Retinal pigment epithelial cell (primary cell): Measurements from ENCODE around the gene SLC10A3.
"Not testable (repeated sequence)": the region's sequence is repeated elsewhere in the genome, so short reads cannot be mapped to it uniquely, and the experiment has no call there.

Source experiments
- DNase-seq: peaks from one replicate; pipeline ENCODE4 v3.0.0-alpha.2; 2010; ENCODE audit warnings: low read depth
- H3K4me3 ChIP-seq: 2 replicates; pipeline ENCODE4 v1.5.1; 2011; ENCODE audit warnings: mild to moderate bottlenecking, low read length, control low read depth, moderate library complexity
- CTCF ChIP-seq: conservative IDR thresholded peaks from 2 replicates; pipeline ENCODE4 v1.5.1; 2011; ENCODE audit warnings: low read depth, low read length, control low read depth, inconsistent platforms

The SLC10A3 gene

GRCh38 chrX:154509455-154509854 lies 19.0 kb upstream of the SLC10A3 start:
- no peak for TF ChIP-seq CTCF
- DNase-seq = no peak

GRCh38 chrX:154508384-154508745 lies 17.9 kb upstream of the SLC10A3 start:
- no peak overlapping the region for H3K4me3 ChIP-seq
- no peak for TF ChIP-seq CTCF
- no peak for DNase-seq

More at GRCh38 chrX:154509455-154509854, 19.0 kb upstream of the SLC10A3 start:
- H3K4me3 ChIP-seq = no peak overlapping the region

- no peak for DNase-seq
- no peak overlapping the region for H3K4me3 ChIP-seq
- no peak for TF ChIP-seq CTCF
Observed at GRCh38 chrX:154507673-154508383, 17.4 kb upstream of the SLC10A3 start.

- no peak for TF ChIP-seq CTCF
Observed at GRCh38 chrX:154506483-154507332, 16.3 kb upstream of the SLC10A3 start.

GRCh38 chrX:154505734-154506133 lies 15.3 kb upstream of the SLC10A3 start:
- no peak for TF ChIP-seq CTCF
- DNase-seq = peak; percentile 14
- no peak overlapping the region for H3K4me3 ChIP-seq

More at GRCh38 chrX:154506483-154507332, 16.3 kb upstream of the SLC10A3 start:
- no peak for DNase-seq
- no peak overlapping the region for H3K4me3 ChIP-seq

- no peak for DNase-seq
- H3K4me3 ChIP-seq = no peak overlapping the region
- no peak for TF ChIP-seq CTCF
Observed at GRCh38 chrX:154502989-154503388, 12.6 kb upstream of the SLC10A3 start.

GRCh38 chrX:154502098-154502497 lies 11.7 kb upstream of the SLC10A3 start:
- no peak for DNase-seq
- TF ChIP-seq CTCF = no peak
- H3K4me3 ChIP-seq = no peak overlapping the region

- not testable (repeated sequence) for H3K4me3 ChIP-seq, DNase-seq
Observed at GRCh38 chrX:154501423-154501822, 11.0 kb upstream of the SLC10A3 start.

- not testable (repeated sequence) for H3K4me3 ChIP-seq, DNase-seq
Observed at GRCh38 chrX:154496591-154497137, 6.2 kb upstream of the SLC10A3 start.
